ENCODE results near the gene FASN. TPM values are rescaled to one million over a fixed set of nuclear protein-coding genes. Genes with fewer than 3 reads are reported as not detected.

FASN gene
- total and polyA plus RNA-seq, 2 of the 13 experiments (the other 11 are each of a cell fraction or from before 2014, with no cell fraction given) = 51.7 to 101 TPM

DNA sequence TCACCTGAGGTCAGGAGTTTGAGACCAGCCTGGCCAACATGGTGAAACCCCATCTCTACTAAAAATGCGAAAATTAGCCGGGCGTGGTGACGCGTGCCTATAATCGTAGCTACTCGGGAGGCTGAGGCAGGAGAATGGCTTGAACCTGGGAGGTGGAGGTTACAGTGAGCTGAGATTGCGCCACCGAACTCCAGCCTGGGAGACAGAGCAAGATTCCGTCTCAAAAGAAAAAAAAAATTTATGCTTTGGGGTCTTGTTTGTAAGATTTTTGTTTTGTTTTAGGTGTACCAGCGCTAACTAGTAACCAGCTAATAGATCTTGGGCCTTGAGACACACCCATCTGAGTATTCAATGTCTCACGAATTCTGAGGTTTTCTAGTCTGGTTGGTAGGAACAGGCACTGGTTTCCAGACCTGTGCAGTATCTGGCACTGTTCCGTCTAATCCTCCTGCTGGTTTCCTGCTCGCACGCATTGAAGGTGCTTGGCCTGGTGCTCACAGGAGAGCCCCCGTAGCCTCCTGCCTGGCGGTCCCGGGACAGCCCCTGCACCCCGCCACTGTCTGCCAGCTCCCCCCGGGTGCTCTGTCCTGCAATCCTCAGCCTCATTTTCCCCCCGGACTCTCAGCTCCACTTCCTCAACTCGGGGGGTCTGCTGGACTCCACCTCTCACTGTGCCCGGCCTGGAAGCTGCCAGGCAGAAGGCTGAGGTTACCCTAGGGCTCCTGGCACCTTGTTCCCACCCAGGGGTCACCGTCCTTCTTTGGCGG is 21.8 kb downstream of the FASN start (continued):
- TF ChIP-seq SALL2 (CRISPR knock-in tag; IDR thresholded peaks at IDR 0.05) = no peak; the same call in 1 of the 2 replicates
- TF ChIP-seq ZMYM4 (CRISPR knock-in tag; IDR thresholded peaks at IDR 0.05) = no peak
- TF ChIP-seq MED1 (CRISPR knock-in tag; IDR thresholded peaks at IDR 0.05) = no peak; the same call in 1 of the 2 replicates
- no peak for TF ChIP-seq ZHX1 (CRISPR knock-in tag; IDR thresholded peaks at IDR 0.05; ENCODE audit: low read depth)
- TF ChIP-seq HOMEZ (CRISPR knock-in tag; IDR thresholded peaks at IDR 0.05; ENCODE audit: low read depth) = no peak
- TF ChIP-seq ZNF451 (CRISPR knock-in tag; IDR thresholded peaks at IDR 0.05) = no peak
- no peak for TF ChIP-seq MED13 (CRISPR knock-in tag; IDR thresholded peaks at IDR 0.05)
- no peak for TF ChIP-seq ZNF431 (CRISPR knock-in tag; IDR thresholded peaks at IDR 0.05; ENCODE audit: borderline replicate concordance, low read depth)
- TF ChIP-seq ZNF770 (CRISPR knock-in tag; IDR thresholded peaks at IDR 0.05) = peak; percentile 66; the same call in 1 of the 2 replicates
- no peak for TF ChIP-seq KDM6A (CRISPR knock-in tag; IDR thresholded peaks at IDR 0.05; ENCODE audit: low read depth)
- TF ChIP-seq RAD51 (IDR thresholded peaks at IDR 0.05; ENCODE audit: borderline replicate concordance) = no peak
- TF ChIP-seq, protein P1, sequence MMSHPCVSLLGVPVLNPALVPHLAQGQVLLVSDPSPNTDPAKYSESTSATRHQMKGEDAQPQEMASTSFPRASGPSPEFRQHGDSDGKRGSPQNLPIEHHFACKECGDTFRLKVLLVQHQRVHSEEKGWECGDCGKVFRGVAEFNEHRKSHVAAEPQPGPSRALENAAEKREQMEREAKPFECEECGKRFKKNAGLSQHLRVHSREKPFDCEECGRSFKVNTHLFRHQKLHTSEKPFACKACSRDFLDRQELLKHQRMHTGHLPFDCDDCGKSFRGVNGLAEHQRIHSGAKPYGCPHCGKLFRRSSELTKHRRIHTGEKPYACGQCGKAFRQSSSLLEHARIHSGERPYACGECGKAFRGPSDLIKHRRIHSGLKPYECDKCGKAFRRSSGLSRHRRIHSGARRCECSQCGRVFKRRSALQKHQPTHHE (CRISPR knock-in tag; IDR thresholded peaks at IDR 0.05; ENCODE audit: borderline replicate concordance) = no peak
- TF ChIP-seq, protein P2, sequence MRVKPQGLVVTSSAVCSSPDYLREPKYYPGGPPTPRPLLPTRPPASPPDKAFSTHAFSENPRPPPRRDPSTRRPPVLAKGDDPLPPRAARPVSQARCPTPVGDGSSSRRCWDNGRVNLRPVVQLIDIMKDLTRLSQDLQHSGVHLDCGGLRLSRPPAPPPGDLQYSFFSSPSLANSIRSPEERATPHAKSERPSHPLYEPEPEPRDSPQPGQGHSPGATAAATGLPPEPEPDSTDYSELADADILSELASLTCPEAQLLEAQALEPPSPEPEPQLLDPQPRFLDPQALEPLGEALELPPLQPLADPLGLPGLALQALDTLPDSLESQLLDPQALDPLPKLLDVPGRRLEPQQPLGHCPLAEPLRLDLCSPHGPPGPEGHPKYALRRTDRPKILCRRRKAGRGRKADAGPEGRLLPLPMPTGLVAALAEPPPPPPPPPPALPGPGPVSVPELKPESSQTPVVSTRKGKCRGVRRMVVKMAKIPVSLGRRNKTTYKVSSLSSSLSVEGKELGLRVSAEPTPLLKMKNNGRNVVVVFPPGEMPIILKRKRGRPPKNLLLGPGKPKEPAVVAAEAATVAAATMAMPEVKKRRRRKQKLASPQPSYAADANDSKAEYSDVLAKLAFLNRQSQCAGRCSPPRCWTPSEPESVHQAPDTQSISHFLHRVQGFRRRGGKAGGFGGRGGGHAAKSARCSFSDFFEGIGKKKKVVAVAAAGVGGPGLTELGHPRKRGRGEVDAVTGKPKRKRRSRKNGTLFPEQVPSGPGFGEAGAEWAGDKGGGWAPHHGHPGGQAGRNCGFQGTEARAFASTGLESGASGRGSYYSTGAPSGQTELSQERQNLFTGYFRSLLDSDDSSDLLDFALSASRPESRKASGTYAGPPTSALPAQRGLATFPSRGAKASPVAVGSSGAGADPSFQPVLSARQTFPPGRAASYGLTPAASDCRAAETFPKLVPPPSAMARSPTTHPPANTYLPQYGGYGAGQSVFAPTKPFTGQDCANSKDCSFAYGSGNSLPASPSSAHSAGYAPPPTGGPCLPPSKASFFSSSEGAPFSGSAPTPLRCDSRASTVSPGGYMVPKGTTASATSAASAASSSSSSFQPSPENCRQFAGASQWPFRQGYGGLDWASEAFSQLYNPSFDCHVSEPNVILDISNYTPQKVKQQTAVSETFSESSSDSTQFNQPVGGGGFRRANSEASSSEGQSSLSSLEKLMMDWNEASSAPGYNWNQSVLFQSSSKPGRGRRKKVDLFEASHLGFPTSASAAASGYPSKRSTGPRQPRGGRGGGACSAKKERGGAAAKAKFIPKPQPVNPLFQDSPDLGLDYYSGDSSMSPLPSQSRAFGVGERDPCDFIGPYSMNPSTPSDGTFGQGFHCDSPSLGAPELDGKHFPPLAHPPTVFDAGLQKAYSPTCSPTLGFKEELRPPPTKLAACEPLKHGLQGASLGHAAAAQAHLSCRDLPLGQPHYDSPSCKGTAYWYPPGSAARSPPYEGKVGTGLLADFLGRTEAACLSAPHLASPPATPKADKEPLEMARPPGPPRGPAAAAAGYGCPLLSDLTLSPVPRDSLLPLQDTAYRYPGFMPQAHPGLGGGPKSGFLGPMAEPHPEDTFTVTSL (CRISPR knock-in tag; IDR thresholded peaks at IDR 0.05; ENCODE audit: borderline replicate concordance) = no peak
- no peak for TF ChIP-seq PLRG1 (conservative IDR thresholded peaks at IDR 0.05)
- TF ChIP-seq FOXC1 (CRISPR knock-in tag; IDR thresholded peaks at IDR 0.05; ENCODE audit: borderline replicate concordance) = no peak
- peak; percentile 67; the same call in 1 of the 2 replicates for TF ChIP-seq MTF1 (CRISPR knock-in tag; IDR thresholded peaks at IDR 0.05)

All from HepG2 (cell line).